Measurements from ENCODE around the gene KLF5.
"Not testable (repeated sequence)": the region's sequence is repeated elsewhere in the genome, so short reads cannot be mapped to it uniquely, and the experiment has no call there.

KLF5 gene

GRCh38 chr13:73048615-73049014 lies 10.2 kb upstream of the KLF5 start:
- CTCF ChIA-PET; H3K4me1 ChIP-seq (ENCODE audit: control insufficient read depth, insufficient read depth, low read length); H3K27ac ChIP-seq (ENCODE audit: extremely low read depth, low read depth, low read length); H3K36me3 ChIP-seq (ENCODE audit: control insufficient read depth in 2 of 2, insufficient read depth in 1 of 2, low read length in 2 of 2); H3K4me3 ChIP-seq (ENCODE audit: low read depth, low read length); H3K9me3 ChIP-seq (ENCODE audit: control insufficient read depth, insufficient read depth, low read depth, low read length): not testable (repeated sequence)
- POLR2A ChIA-PET: interaction anchor here (0.5 to 1.2 kb wide), 2 partner anchors 10 to 93 kb away, joined by 3 read pairs; partner anchors contain the start of gene KLF5

GRCh38 chr13:73054712-73055111 lies 4.1 kb upstream of the KLF5 start:
- ChIA-PET CTCF (no interaction called here), POLR2A (no interaction called here)
- Histone ChIP-seq H3K36me3 (ENCODE audit: control insufficient read depth in 2 of 2, insufficient read depth in 1 of 2, low read length in 2 of 2) (no peaks in the 10 kb centered on the region), H3K9me3 (ENCODE audit: control insufficient read depth, insufficient read depth, low read depth, low read length) (no peaks in the 10 kb centered on the region), H3K4me3 (ENCODE audit: low read depth, low read length) (no peak overlapping the region), H3K4me1 (ENCODE audit: control insufficient read depth, insufficient read depth, low read length) (no peaks in the 10 kb centered on the region), H3K27ac (ENCODE audit: extremely low read depth, low read depth, low read length) (no peak overlapping the region)
- TF ChIP-seq ZNF202 (tag by site-specific recombination; IDR thresholded peaks at IDR 0.05; ENCODE audit: borderline replicate concordance): no peak
- TF ChIP-seq ZNF785 (tag by site-specific recombination; IDR thresholded peaks at IDR 0.05): no peak
- TF ChIP-seq MYNN (tag by site-specific recombination; IDR thresholded peaks at IDR 0.05; ENCODE audit: borderline replicate concordance): no peak
- TF ChIP-seq ZEB2 (tag by site-specific recombination; IDR thresholded peaks at IDR 0.05): no peak
- TF ChIP-seq ZNF416 (tag by site-specific recombination; IDR thresholded peaks at IDR 0.05): no peak
- no peak for TF ChIP-seq ZNF148 (tag by site-specific recombination; IDR thresholded peaks at IDR 0.05; ENCODE audit: borderline replicate concordance)
- TF ChIP-seq GLI2 (tag by site-specific recombination; IDR thresholded peaks at IDR 0.05; ENCODE audit: borderline replicate concordance, low read depth): no peak
- no peak for TF ChIP-seq ZNF133 (tag by site-specific recombination; IDR thresholded peaks at IDR 0.05)
- TF ChIP-seq HIC1 (tag by site-specific recombination; IDR thresholded peaks at IDR 0.05): no peak
- no peak for TF ChIP-seq ZNF311 (tag by site-specific recombination; IDR thresholded peaks at IDR 0.05; ENCODE audit: borderline replicate concordance)
- TF ChIP-seq ZNF701 (tag by site-specific recombination; IDR thresholded peaks at IDR 0.05): no peak
- no peak for TF ChIP-seq KLF1 (tag by site-specific recombination; IDR thresholded peaks at IDR 0.05)
- TF ChIP-seq ZNF140 (tag by site-specific recombination; IDR thresholded peaks at IDR 0.05): no peak

GRCh38 chr13:73055813-73056564 lies 2.8 kb upstream of the KLF5 start:
- Histone ChIP-seq H3K4me3 (ENCODE audit: low read depth, low read length) (no peak overlapping the region), H3K27ac (ENCODE audit: extremely low read depth, low read depth, low read length) (no peak overlapping the region), H3K9me3 (ENCODE audit: control insufficient read depth, insufficient read depth, low read depth, low read length) (no peaks in the 10 kb centered on the region), H3K4me1 (ENCODE audit: control insufficient read depth, insufficient read depth, low read length) (no peaks in the 10 kb centered on the region), H3K36me3 (ENCODE audit: control insufficient read depth in 2 of 2, insufficient read depth in 1 of 2, low read length in 2 of 2) (no peaks in the 10 kb centered on the region)
- ChIA-PET CTCF (interaction anchor here (0.7 kb wide), 1 partner anchor 1154 kb away, joined by 3 read pairs; no protein-coding TSS in a partner anchor), POLR2A (no interaction called here)
- TF ChIP-seq PRDM1 (tag by site-specific recombination; IDR thresholded peaks at IDR 0.05) (0 out of 2 replicates have a peak, but pooled peaks have one; percentile 20), ZXDB (tag by site-specific recombination; IDR thresholded peaks at IDR 0.05) (no peak), ZNF670 (tag by site-specific recombination; IDR thresholded peaks at IDR 0.05; ENCODE audit: low read depth) (no peak), ZNF707 (tag by site-specific recombination; IDR thresholded peaks at IDR 0.05) (no peak), ZFHX2 (tag by site-specific recombination; conservative IDR thresholded peaks at IDR 0.05) (peak; percentile 41; the same call in 1 of the 2 replicates), ZNF561 (tag by site-specific recombination; IDR thresholded peaks at IDR 0.05; ENCODE audit: borderline replicate concordance) (no peak), ZNF366 (tag by site-specific recombination; conservative IDR thresholded peaks at IDR 0.05) (peak; percentile 53; the same call in 1 of the 2 replicates), ZNF629 (tag by site-specific recombination; IDR thresholded peaks at IDR 0.05) (no peak), TRIM28 (IDR thresholded peaks at IDR 0.05; ENCODE audit: borderline replicate concordance, low read length) (0 out of 2 replicates have a peak, but pooled peaks have one; percentile 10), ZNF510 (tag by site-specific recombination; IDR thresholded peaks at IDR 0.05; ENCODE audit: insufficient replicate concordance) (no peak), ZNF169 (tag by site-specific recombination; IDR thresholded peaks at IDR 0.05) (no peak), ZBTB10 (tag by site-specific recombination; IDR thresholded peaks at IDR 0.05) (no peak)
